WTC11 (cell line): ENCODE data around the gene PLXNB2. TPM values are rescaled to one million over a fixed set of nuclear protein-coding genes. Genes with fewer than 3 reads are reported as not detected.
"Not testable (repeated sequence)": the region's sequence is repeated elsewhere in the genome, so short reads cannot be mapped to it uniquely, and the experiment has no call there.

ENCODE experiments used
- ATAC-seq: fragments of 200-7000 bp; cut with Tn5 transposase; 2 replicates; pipeline ENCODE4 v1.10.0; 2021; ENCODE audit warnings: mild to moderate bottlenecking, moderate library complexity
- CTCF ChIA-PET: fragments of 300-600 bp; sonication (Branson Sonifier 250); formaldehyde crosslinking; loops from one replicate; lab custom pipeline; 2021; ENCODE audit warnings: antibody characterized with exemption; lab: Charles Lee
- POLR2A ChIA-PET: fragments of 350-600 bp; sonication (Branson Sonifier 250); formaldehyde crosslinking; loops from one replicate; lab custom pipeline; 2021; ENCODE audit warnings: antibody characterized with exemption; lab: Charles Lee
- DNase-seq: peaks from one replicate; pipeline ENCODE4 v3.0.0; 2021; ENCODE audit warnings: low spot score
- H3K27ac Mint-ChIP-seq: 2 replicates; pipeline ENCODE4 v1.8.0; 2021; ENCODE audit warnings: mixed read lengths
- H3K27me3 Mint-ChIP-seq: 2 replicates; pipeline ENCODE4 v1.8.0; 2021; ENCODE audit warnings: low read depth, mild to moderate bottlenecking, moderate library complexity, mixed read lengths
- H3K36me3 Mint-ChIP-seq: 2 replicates; pipeline ENCODE4 v1.8.0; 2021; ENCODE audit warnings: mixed read lengths
- H3K4me1 Mint-ChIP-seq: 2 replicates; pipeline ENCODE4 v1.8.0; 2022; ENCODE audit warnings: mixed read lengths
- H3K4me3 Mint-ChIP-seq: 2 replicates; pipeline ENCODE4 v1.8.0; 2021; ENCODE audit warnings: mild to moderate bottlenecking, moderate library complexity, mixed read lengths
- H3K9me3 Mint-ChIP-seq: 2 replicates; pipeline ENCODE4 v1.8.0; 2021; ENCODE audit warnings: mixed read lengths
- EMX1 ChIP-seq: fragments of 250-450 bp; sonication (Bioruptor Pico); IDR thresholded peaks from 2 replicates; pipeline ENCODE4 v1.8.0; 2021; ENCODE audit warnings: mild to moderate bottlenecking
- FOXK1 ChIP-seq: sonication (generic); formaldehyde crosslinking; IDR thresholded peaks from 2 replicates; pipeline ENCODE4 v1.8.0; 2022; ENCODE audit warnings: mild to moderate bottlenecking, moderate library complexity, missing genetic modification reagents
- KAT7 ChIP-seq: sonication (generic); formaldehyde crosslinking; IDR thresholded peaks from 2 replicates; pipeline ENCODE4 v1.8.1; 2023; ENCODE audit warnings: missing genetic modification reagents, mild to moderate bottlenecking, borderline replicate concordance
- SMAD3 ChIP-seq: sonication (generic); formaldehyde crosslinking; IDR thresholded peaks from 2 replicates; pipeline ENCODE4 v1.8.0; 2022; ENCODE audit warnings: missing genetic modification reagents, mild to moderate bottlenecking, borderline replicate concordance
- SMAD4 ChIP-seq: sonication (generic); formaldehyde crosslinking; IDR thresholded peaks from 2 replicates; pipeline ENCODE4 v1.8.0; 2022; ENCODE audit warnings: mild to moderate bottlenecking, missing genetic modification reagents
- SOX15 ChIP-seq: fragments of 250-450 bp; sonication (Bioruptor Pico); IDR thresholded peaks from 2 replicates; pipeline ENCODE4 v1.9.0; 2021; ENCODE audit warnings: mild to moderate bottlenecking
- ZNF138 ChIP-seq: sonication (generic); formaldehyde crosslinking; conservative IDR thresholded peaks from 2 replicates; pipeline ENCODE4 v1.8.1; 2022; ENCODE audit warnings: mild to moderate bottlenecking, moderate library complexity, missing genetic modification reagents
- total RNA-seq: library from RNA; stranded (reverse); gene quantifications from 3 replicates; pipeline ENCODE4 v1.2.3, GENCODE V29; 2021
- TF ChIP-seq, protein P1 (sequence below): sonication (generic); formaldehyde crosslinking; IDR thresholded peaks from 2 replicates; pipeline ENCODE4 v1.8.1; 2022; ENCODE audit warnings: low read depth, mild to moderate bottlenecking, moderate library complexity, missing genetic modification reagents, borderline replicate concordance
- TF ChIP-seq, protein P2 (sequence below): sonication (generic); formaldehyde crosslinking; IDR thresholded peaks from 2 replicates; pipeline ENCODE4 v1.8.1; 2023; ENCODE audit warnings: mild to moderate bottlenecking, missing genetic modification reagents, moderate library complexity
- TF ChIP-seq, protein P3 (sequence below): sonication (generic); formaldehyde crosslinking; IDR thresholded peaks from 2 replicates; pipeline ENCODE4 v1.8.0; 2022; ENCODE audit warnings: mild to moderate bottlenecking, missing genetic modification reagents
- TF ChIP-seq, protein P4 (sequence below): sonication (generic); formaldehyde crosslinking; IDR thresholded peaks from 2 replicates; pipeline ENCODE4 v1.8.0; 2022; ENCODE audit warnings: missing genetic modification reagents
- TF ChIP-seq, protein P5 (sequence below): sonication (generic); formaldehyde crosslinking; IDR thresholded peaks from 2 replicates; pipeline ENCODE4 v1.8.0; 2023; ENCODE audit warnings: missing genetic modification reagents
- TF ChIP-seq, protein P6 (sequence below): sonication (generic); formaldehyde crosslinking; IDR thresholded peaks from 2 replicates; pipeline ENCODE4 v1.8.1; 2023; ENCODE audit warnings: mild to moderate bottlenecking, missing genetic modification reagents, moderate library complexity

PLXNB2 gene
- total RNA-seq, 1 experiment from 2014 or later, result 113 TPM

DNA sequence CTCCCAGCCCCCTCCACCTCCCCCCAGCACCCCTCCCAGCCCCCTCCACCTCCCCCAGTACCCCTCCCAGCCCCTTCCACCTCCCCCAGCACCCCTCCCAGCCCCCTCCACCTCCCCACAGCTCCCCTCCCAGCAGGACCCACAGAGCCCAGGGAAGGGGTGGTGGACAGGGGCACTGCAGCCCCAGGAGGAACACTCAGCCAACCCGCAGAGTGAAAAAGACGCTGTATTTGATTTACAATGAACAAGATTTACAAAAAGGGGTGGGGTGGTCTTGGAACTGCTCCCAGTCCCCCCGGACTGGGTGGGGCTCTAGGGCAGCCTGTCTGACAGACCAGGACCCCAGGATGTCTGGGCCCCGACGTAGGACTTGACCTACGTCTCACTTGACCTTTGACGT, 32.7 kb downstream of the PLXNB2 start:
- ChIA-PET POLR2A (no interaction called here), CTCF (interaction anchor here (0.6 to 2.4 kb wide), 2 partner anchors 28 to 51 kb away, joined by 4 to 37 read pairs; partner anchors contain the start of gene DENND6B)
- ATAC-seq (no peak), DNase-seq (no peak)
- Mint-ChIP-seq H3K27ac (no peak overlapping the region), H3K36me3 (peaks cover 37% of the 10 kb centered on the region), H3K4me1 (no peaks in the 10 kb centered on the region), H3K4me3 (no peak overlapping the region), H3K27me3 (peaks cover 18% of the 10 kb centered on the region), H3K9me3 (no peaks in the 10 kb centered on the region)
- TF ChIP-seq, protein P1, sequence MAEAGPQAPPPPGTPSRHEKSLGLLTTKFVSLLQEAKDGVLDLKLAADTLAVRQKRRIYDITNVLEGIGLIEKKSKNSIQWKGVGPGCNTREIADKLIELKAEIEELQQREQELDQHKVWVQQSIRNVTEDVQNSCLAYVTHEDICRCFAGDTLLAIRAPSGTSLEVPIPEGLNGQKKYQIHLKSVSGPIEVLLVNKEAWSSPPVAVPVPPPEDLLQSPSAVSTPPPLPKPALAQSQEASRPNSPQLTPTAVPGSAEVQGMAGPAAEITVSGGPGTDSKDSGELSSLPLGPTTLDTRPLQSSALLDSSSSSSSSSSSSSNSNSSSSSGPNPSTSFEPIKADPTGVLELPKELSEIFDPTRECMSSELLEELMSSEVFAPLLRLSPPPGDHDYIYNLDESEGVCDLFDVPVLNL, result no peak
- no peak for TF ChIP-seq SMAD4
- TF ChIP-seq, protein P2, sequence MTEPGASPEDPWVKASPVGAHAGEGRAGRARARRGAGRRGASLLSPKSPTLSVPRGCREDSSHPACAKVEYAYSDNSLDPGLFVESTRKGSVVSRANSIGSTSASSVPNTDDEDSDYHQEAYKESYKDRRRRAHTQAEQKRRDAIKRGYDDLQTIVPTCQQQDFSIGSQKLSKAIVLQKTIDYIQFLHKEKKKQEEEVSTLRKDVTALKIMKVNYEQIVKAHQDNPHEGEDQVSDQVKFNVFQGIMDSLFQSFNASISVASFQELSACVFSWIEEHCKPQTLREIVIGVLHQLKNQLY (CRISPR knock-in tag), result no peak
- TF ChIP-seq, protein P3, sequence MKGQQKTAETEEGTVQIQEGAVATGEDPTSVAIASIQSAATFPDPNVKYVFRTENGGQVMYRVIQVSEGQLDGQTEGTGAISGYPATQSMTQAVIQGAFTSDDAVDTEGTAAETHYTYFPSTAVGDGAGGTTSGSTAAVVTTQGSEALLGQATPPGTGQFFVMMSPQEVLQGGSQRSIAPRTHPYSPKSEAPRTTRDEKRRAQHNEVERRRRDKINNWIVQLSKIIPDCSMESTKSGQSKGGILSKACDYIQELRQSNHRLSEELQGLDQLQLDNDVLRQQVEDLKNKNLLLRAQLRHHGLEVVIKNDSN, result no peak
- TF ChIP-seq, protein P4, sequence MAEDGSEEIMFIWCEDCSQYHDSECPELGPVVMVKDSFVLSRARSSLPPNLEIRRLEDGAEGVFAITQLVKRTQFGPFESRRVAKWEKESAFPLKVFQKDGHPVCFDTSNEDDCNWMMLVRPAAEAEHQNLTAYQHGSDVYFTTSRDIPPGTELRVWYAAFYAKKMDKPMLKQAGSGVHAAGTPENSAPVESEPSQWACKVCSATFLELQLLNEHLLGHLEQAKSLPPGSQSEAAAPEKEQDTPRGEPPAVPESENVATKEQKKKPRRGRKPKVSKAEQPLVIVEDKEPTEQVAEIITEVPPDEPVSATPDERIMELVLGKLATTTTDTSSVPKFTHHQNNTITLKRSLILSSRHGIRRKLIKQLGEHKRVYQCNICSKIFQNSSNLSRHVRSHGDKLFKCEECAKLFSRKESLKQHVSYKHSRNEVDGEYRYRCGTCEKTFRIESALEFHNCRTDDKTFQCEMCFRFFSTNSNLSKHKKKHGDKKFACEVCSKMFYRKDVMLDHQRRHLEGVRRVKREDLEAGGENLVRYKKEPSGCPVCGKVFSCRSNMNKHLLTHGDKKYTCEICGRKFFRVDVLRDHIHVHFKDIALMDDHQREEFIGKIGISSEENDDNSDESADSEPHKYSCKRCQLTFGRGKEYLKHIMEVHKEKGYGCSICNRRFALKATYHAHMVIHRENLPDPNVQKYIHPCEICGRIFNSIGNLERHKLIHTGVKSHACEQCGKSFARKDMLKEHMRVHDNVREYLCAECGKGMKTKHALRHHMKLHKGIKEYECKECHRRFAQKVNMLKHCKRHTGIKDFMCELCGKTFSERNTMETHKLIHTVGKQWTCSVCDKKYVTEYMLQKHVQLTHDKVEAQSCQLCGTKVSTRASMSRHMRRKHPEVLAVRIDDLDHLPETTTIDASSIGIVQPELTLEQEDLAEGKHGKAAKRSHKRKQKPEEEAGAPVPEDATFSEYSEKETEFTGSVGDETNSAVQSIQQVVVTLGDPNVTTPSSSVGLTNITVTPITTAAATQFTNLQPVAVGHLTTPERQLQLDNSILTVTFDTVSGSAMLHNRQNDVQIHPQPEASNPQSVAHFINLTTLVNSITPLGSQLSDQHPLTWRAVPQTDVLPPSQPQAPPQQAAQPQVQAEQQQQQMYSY (CRISPR knock-in tag), result no peak
- TF ChIP-seq, protein P5, sequence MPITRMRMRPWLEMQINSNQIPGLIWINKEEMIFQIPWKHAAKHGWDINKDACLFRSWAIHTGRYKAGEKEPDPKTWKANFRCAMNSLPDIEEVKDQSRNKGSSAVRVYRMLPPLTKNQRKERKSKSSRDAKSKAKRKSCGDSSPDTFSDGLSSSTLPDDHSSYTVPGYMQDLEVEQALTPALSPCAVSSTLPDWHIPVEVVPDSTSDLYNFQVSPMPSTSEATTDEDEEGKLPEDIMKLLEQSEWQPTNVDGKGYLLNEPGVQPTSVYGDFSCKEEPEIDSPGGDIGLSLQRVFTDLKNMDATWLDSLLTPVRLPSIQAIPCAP, result no peak
- TF ChIP-seq ZNF138 (CRISPR knock-in tag), result no peak
- TF ChIP-seq EMX1 (CRISPR knock-in tag), result no peak

DNA sequence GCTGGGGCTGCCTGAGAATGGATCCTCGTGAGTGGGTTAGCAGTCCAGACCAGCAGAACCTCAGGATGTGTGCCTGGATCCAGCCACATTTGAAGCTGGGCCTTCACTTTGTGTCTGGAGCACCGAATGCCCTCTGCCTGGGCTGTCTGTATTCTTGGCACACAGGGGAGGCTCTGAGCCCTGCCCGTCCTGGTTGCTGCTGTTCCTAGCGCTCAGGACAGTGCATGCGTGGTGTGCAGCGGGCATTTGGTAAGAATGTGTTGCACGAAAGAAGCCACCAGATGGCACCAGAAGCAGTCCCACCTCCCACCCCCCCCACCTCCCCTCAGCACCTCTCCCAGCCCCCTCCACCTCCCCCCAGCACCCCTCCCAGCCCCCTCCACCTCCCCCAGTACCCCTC, 33.1 kb downstream of the PLXNB2 start:
- Mint-ChIP-seq H3K36me3 (peaks cover 36% of the 10 kb centered on the region), H3K27ac (no peak overlapping the region), H3K4me1 (no peaks in the 10 kb centered on the region), H3K4me3 (no peak overlapping the region), H3K27me3 (peaks cover 23% of the 10 kb centered on the region), H3K9me3 (no peaks in the 10 kb centered on the region)
- CTCF ChIA-PET, result interaction anchor here (0.6 kb wide), 1 partner anchor 28 kb away, joined by 4 read pairs; no protein-coding TSS in a partner anchor
- ATAC-seq, result no peak
- DNase-seq, result no peak
- no peak for TF ChIP-seq SOX15
- TF ChIP-seq KAT7 (CRISPR knock-in tag), result no peak
- TF ChIP-seq, protein P6, sequence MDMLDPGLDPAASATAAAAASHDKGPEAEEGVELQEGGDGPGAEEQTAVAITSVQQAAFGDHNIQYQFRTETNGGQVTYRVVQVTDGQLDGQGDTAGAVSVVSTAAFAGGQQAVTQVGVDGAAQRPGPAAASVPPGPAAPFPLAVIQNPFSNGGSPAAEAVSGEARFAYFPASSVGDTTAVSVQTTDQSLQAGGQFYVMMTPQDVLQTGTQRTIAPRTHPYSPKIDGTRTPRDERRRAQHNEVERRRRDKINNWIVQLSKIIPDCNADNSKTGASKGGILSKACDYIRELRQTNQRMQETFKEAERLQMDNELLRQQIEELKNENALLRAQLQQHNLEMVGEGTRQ, result no peak
- no peak for TF ChIP-seq FOXK1 (CRISPR knock-in tag)
- no peak for TF ChIP-seq SMAD3
- TF ChIP-seq, all 79 proteins: peak for 0
- POLR2A ChIA-PET, result no interaction called here

DNA sequence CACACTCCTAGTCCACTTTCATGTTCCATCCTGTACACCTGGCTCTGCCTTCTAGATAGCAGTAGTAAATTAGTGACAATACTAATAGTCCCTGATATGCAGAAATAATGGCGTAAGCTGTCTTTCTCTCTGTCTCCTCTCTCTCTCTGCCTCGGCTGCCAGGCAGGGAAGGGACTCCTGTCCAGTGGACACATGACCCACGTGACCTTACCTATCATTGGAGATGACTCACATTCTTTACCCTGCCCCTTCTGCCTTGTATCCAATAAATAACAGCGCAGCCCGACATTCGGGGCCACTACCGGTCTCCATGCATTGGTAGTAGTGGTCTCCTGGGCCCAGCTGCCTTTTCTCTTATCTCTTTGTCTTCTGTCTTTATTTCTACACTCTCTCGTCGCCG, 33.7 kb downstream of the PLXNB2 start:
- H3K4me3 Mint-ChIP-seq, H3K27ac Mint-ChIP-seq, DNase-seq, H3K4me1 Mint-ChIP-seq, ATAC-seq, H3K9me3 Mint-ChIP-seq, POLR2A ChIA-PET: not testable (repeated sequence)
- H3K36me3 Mint-ChIP-seq, result peaks cover 31% of the 10 kb centered on the region
- peaks cover 28% of the 10 kb centered on the region for H3K27me3 Mint-ChIP-seq
- CTCF ChIA-PET, result interaction anchor here (0.8 to 3.4 kb wide), 5 partner anchors 11 to 68 kb away, joined by 3 to 21 read pairs (median 11); partner anchors contain the start of genes MAPK12 and PLXNB2

DNA sequence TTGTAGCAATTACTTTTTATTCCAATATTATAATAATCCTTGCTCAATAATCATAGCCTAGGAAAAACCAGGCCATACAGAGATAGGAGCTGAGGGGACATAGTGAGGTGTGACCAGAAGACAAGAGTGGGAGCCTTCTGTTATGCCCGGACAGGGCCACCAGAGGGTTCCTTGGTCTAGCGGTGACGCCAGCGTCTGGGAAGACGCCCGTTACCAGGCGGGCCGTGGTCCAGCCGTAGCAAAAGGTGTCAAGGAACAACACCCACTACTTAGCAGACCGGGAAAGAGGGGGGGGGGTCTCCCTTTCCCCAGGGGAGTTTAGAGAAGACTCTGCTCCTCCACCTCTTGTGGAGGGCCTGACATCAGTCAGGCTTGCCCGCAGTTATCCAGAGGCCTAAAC, 34.1 kb downstream of the PLXNB2 start:
- Mint-ChIP-seq H3K27me3 (peaks cover 32% of the 10 kb centered on the region), H3K36me3 (peaks cover 27% of the 10 kb centered on the region)
- H3K4me1 Mint-ChIP-seq, H3K27ac Mint-ChIP-seq, DNase-seq, POLR2A ChIA-PET, H3K9me3 Mint-ChIP-seq, H3K4me3 Mint-ChIP-seq, ATAC-seq: not testable (repeated sequence)
- CTCF ChIA-PET, result interaction anchor here (0.6 to 3.4 kb wide), 9 partner anchors 11 to 154 kb away, joined by 3 to 21 read pairs (median 11); partner anchors contain the start of genes HDAC10, MAPK12 and PLXNB2
